HG03095 (cell line): ENCODE measurements around the gene NCOA6.
"Not testable (repeated sequence)": the region's sequence is repeated elsewhere in the genome, so short reads cannot be mapped to it uniquely, and the experiment has no call there.

ENCODE experiments used
- ATAC-seq: cut with Tn5 transposase; IDR thresholded peaks from one replicate; pipeline ENCODE4 v1.9.1; 2021; ENCODE audit warnings: moderate library complexity; ENCODE audit not compliant: unreplicated experiment

The NCOA6 gene

DNA sequence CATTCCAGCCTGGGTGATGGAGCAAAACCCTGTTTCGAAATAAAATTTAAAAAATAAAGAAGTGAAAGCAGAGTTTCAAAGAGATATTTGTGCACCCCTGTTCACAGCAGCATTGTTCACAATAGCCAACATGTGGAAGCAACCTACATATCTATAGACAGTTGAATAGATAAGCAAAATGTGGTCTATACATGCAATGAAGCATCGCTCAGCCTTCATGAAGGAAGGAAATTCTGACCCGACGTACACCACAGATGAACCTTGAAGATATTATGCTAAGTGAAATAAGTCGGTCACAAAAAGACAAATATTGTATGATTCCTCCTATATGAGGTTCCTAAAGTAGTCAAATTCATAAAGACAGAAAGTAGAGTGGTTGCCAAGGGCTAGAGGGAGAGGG, 6.5 kb upstream of the NCOA6 start:
- no peak for ATAC-seq

DNA sequence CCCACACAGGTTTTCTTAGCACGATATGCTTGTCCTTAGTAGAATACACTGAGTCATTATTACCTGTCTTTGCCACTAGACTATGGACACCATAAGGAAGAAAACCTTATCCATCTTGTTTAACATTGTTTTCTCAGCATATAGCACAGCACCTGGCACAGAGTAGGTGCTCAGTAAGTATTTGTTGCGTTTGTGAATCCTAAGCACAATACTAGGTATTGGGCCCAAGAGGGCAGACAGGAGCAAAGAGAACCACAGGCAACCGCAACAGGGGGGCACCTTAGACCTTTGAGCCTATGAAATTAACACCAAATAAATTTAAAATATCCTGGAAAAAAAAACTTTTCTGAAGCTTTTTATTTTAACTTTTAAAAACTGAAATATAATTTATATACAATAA, 3.7 kb upstream of the NCOA6 start:
- no peak for ATAC-seq

DNA sequence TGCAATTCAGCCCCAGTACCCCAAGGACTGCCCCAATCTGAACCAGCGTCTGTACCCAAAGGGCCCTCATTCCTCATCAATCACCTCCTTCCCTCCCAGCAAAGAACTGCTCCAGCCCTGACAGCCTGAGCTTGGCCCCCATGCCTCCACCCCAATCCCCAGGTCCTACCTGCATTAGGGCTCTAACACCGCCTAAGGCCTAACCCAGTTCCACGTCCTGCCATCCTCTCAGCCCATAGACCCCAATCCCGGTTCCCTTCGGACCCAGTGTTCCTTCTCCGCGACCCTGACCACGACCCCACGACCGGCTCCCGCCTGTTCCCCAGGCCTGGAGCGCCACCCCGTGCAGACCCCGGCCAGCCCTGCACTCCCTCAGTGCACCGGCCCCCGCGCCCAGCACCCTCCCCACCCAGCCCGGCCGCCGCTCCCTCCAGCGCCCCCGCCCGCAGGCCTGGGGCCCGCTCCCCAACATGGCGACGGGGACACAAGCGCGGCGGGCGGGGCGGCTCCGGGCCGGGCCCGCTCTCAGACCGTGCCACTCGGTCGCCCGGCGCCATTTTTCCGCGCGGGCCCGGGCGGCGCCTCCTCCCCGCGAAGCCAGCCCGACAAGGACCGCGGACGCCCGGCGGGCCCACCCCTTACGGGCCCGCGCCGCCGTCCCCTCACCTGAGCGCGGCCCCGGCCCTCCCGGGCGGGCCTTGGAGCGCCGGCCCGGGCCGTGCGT, 483 bp downstream of the NCOA6 start:
- peak; percentile 69 for ATAC-seq

DNA sequence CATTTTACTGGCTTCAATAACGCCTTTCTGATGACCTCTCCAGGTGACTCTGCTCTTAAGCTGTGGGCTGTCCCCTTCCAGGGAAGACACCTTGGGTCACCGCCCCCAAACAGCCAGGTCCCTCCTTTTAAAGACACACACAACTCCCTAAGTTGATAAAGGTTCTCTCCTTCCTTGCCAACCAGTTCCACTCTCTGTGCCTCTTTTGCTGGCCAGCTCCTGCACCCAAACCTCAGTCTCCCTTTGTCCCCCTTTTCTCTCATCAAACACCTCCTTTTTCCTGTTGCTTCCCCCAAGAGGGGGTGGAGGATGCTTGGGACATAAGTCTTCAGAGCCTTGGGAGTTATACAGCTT, 1.0 kb downstream of the NCOA6 start:
- peak; percentile 57 for ATAC-seq

DNA sequence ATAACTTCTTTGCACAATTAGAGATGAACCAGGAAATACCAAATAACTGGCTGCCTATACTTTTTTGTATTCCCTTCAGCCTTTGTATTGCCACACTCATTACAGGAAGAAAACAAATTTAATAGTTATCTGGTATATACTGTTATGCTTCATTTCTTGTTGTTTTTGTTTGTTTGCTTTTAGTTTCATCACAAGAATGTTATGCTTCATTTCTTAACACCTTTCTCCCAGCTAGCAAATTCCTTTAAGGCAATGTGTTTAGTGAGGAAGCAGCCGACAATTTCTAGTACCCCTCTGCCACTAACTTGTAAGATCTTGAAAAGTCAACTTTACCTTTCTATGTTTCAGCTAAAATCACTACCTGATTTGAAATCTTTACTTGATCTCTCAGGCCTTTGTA, 1.4 kb downstream of the NCOA6 start:
- no peak for ATAC-seq

DNA sequence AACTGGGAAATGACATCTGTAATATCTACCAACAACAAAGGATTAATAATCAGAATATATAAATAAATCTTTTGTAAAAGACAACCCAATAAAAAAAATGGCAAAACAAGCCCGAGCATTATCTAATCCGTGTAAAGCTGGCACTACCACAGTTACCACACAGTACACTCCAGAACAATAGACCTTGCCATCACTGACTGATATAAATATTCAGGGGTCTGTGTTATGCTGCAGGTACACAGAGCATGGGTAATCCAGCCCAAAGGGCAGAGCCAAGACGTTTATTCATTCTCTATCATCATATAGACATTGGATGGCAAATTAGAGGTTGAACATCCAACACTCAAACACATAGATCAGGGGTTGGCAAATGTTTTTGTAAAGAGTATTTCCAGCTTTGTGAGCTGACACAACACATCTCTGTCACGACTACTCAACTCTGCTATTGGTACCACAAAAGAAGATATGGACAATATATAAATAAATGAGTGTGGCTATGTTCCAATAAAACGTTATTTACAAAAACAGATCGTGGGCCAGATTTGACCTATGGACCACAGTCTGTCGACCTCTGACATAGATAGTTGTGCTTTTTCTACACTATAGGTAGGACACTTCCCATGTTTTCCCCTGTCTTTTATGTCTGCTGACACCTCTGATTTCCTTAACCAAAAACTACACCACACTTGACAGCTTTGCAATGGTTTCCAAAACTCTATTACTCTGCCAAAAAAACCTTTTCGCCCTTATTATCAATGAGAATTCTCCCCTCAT, 4.5 kb downstream of the NCOA6 start:
- no peak for ATAC-seq

DNA sequence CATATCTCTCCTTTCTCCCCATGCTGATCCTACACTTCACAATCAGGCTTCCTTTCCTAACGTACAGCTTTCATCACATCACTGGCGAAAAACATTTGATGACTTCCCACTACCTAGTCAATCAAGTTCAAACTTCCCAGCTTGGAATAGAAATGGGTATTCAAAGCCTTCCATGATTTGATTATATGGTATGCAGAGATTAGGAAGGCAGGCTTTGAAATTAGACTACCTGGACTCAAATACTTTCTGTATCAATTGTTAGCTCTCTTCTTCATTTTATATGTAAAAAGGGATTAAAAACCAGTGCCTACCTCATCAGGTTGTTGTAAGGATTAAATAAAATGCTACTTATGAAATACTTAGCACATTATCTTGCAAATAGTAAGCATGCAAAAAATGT, 7.7 kb downstream of the NCOA6 start:
- ATAC-seq, result no peak

DNA sequence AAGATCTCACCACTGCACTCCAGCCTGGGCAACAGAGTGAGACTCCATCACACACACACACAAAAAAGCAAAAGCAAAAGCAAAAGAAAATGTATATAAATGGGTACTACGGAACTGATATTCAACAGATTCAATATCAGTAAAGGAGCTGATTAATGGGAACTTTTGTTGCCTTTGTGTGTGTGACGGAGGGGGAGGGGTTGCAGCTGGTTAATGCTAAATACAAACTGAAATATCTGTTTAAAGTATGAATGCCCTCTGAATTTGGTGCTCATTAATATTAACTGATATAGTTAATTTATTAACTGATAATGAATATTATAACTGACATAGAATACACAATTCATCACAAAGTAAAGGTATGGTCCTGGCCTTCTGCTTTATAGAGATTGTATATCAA, 8.4 kb downstream of the NCOA6 start:
- no peak for ATAC-seq

DNA sequence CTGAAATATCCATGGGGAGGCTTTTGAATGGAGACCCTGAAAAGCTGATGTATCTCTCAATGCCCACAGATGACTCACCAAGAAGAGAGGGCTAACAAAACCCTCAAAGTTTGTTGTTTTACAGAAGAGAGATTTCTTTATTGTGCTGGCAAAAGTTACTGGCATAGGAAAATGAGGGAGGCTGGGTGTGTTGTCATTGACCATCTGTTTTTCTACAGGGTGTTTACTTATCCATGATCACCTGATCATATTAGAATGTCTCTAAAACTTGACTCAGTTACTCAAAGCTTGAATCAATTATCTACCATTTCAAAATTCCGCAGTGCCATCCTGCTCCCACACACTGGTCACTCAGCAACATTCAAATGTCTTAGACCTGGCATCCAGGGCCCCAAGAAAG, 9.8 kb downstream of the NCOA6 start:
- no peak for ATAC-seq

DNA sequence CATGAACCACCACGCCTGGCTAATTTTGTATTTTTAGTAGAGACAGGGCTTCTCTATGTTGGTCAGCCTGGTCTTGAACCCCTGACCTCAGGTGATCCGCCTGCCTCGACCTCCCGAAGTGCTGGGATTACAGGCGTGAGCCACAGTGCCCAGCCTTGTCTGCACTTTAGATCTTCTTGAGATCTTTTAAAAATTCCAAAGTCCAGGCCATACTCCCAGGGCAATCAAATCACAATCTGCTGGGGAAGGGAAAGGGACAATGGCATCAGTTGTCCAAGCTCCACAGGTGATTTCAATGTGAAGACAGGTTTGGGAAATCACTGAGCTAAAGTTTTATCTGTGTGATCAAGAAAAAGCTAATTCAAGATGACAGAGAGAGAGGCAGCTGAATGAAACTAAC, 16.9 kb downstream of the NCOA6 start:
- ATAC-seq, result no peak

DNA sequence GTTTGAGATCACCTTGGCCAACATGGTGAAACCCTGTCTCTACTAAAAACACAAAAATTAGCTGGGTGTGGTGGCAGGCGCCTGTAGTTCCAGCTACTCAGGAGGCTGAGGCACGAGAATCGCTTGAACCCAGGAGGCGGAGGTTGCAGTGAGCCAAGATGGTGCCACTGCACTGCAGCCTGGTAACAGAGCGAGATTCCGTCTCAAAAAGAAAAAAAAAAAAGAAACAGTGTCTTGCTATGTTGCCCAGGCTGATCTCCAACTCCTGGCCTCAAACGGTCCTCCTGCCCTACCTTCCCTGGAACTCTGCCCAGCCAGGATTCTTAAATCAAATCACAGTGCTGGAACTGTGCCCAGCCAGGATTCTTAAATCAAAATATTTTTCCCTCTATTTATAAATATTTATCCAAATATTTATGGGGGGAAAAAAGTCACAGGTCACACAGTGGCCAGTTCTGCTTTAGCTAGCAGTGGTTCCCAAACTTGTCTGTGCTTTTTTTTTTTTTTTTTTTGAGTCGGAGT, 17.4 kb downstream of the NCOA6 start:
- not testable (repeated sequence) for ATAC-seq

DNA sequence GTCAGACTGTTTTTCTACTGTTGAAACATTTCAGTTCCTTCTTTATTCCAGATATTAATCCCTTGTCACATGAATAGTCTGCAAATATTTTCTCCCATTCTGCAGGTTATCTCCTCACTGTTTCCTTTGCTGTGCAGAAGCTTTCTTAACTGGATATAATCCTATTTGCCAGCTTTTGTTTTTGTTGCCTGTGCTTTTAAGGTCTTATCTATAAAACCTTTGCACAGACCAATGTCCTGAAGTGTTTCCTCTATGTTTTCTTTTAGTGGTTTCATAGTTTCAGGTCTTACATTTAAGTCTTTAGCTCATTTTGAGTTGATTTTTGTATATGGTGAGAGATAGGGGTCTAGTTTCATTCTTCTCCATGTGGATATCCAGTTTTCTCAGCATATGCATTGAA, 19.2 kb downstream of the NCOA6 start:
- ATAC-seq, result no peak

DNA sequence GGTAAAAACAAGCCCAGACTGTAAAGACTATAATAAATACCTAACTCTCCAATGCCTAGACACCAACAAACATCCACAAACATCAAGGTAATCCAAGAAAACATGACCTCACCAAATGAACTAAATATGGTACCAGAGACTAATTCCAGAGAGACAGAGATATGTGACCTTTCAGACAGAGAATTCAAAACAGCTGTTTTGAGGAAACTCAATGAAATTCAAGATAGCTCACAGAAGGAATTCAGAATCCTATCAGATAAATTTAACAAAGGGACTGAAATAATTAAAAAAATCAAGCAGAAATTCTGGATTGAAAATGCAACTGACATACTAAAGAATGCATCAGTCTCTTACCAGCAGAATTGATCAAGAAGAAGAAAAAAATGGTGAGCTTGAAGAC, 26.6 kb downstream of the NCOA6 start:
- ATAC-seq, result no peak

DNA sequence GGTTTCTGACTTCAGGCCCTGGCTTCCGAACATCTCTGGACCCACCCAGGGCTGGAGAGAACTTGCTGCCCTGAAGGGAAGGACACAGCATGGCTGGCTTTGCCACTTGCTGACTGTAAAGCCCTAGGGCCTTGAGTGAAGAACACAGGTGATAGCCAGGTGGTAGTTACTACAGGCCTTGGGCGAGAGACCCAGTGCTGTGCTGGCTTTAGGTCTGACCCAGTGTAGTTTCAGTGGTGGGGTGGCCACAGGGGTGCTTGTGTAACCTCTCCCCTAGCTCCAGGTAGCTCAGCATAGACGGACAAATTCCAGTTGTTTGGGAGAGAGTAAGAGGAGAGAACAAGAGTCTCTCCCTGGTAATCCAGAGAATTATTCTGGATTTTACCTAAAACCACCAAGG, 27.1 kb downstream of the NCOA6 start:
- no peak for ATAC-seq

DNA sequence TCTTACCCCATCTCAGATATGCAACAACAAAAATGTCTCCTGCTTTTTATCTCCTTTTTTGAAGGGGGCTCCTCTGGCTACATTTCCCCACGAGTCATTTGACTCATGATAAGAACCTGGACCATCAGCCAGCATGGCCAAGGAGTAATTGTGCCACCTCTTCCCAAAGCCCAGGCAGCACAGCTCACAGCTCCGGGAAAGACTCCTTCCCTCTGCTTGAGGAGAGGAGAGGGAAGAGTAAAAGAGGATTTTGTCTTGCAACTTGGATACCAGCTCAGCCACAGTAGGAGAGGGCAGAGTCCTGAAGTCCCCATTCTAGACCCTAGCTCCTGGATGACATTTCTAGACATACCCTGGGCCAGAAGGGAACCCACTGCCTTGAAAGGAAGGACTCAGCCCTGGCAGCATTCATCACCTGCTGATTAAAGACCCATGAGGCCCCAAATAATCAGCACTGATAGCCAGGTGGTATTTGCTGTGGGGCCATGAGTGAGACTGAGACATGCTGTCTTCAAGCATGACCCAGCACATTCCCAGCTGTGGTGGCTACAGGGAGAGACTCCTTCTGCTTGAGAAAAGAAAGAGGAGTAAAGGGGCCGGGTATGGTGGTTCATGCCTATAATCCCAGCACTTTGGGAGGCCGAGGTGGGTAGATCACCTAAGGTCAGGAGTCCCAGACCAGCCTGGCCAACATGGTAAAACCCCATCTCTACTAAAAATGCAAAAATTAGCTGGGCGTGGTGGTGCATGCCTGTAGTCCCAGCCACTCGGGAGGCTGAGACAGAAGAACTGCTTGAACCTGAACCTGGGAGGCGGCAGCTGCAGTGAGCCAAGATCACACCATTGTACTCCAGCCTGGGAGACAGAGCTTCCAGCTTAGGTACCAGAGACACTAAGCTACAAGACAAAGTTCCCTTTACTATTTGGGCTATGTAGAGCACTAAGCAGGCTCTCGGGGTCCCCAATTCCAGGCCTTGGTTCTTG, 28.1 kb downstream of the NCOA6 start:
- no peak for ATAC-seq

DNA sequence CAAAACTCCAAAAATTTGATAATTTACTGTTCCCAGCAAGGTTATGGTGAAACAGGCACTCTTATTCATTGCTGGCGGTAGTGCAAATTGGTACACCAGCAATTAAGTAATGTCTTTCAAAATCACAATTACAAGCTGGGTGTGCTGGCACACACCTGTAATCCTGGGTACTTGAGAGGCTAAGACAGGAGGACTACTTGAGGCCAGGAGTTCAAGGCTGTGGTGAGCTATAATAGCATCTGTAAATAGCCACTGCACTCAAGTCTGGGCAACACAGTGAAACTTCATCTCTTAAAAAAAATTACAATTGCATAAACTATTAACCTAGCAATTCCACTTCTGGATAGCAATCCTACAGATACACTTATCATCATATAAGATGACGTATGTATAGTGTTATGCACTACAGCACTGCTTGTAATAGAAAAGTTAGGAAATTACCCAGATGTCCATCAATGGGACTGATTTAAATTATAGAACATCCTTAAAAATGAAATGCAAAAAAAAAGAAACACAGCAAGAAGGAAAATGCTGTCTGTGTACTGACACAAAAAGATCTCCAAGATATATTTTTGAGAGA, 31.4 kb downstream of the NCOA6 start:
- no peak for ATAC-seq

DNA sequence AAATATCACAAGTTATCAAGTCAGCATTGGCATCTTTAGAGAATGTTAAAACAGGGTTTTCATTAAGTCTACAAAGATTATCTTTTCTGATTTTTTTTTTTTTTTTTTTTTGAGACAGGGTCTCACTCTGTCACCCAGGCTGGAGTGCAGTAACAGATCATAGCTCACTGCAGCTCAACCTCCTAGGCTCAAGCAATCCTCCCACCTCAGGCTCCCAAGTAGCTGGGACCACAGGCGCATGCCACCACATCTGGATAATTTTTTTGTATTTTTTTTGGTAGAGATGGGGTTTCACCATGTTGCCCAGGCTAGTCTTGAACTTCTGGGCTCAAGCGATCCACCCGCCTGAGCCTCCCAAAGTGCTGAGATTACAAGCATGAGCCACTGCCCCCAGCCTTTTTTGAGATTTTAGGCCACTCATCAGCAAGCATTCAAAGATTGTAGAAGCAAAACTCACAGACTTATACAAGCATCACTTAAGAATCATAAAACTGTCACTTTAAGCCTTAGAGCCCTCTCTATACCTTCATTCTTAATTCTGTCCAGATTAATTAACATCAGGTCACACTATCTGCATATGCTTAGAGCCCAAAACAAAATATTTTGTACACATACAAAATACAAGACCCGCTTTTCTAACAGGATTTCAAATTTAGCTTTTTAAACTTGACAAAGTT, 32.6 kb downstream of the NCOA6 start:
- no peak for ATAC-seq

DNA sequence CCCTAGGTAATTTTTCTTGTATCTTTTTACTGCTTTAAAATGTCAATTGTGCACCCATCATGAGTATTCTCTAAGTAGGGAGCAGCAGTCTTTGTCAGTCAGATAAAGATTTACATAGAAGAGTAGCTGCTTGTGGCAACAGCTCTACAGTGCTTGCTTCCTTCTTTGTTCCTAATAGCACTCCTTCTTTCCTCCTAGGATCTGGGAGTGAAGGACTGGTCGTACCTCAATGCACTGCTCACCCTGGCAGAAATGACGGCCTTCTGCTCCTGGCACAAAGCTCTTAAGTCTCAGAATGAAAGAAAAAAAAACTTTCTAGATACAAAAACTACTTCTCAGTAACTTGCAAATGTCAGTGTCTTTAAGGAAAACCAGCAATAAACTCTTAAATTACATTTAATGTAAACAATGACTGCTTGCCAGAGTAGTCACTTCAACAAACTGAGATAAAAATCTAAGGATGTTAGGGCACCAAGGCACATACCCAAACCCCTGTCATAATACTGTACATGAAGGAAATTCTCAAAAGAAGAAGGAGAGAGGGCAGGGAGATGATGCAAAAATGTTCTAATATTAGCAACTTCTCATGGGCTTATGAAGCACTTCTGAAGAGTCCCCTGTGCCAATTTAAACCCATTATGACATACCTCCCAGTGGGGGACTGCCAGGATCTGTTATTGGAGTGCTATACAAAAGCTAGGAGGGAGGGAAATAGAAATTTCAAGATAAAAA, 34.0 kb downstream of the NCOA6 start:
- no peak for ATAC-seq

DNA sequence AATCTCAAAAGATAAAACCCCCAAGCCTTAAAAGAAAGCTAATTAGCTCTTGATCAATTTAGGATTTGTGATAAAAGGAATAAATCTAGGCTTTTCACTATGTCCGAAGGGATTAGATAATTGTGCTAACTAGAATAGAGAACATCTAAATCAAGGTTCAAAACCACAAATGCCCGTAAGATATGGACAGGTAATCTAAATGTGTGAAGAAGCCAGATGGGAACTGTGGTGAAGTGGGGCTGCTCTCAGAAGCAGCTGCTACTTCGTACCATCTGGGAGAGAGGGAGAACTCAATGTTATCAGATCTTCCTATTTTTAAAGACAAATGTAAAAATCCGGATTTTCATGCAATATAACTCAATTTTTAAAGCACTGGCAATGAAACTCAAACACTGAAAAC, 44.2 kb downstream of the NCOA6 start:
- ATAC-seq, result no peak

DNA sequence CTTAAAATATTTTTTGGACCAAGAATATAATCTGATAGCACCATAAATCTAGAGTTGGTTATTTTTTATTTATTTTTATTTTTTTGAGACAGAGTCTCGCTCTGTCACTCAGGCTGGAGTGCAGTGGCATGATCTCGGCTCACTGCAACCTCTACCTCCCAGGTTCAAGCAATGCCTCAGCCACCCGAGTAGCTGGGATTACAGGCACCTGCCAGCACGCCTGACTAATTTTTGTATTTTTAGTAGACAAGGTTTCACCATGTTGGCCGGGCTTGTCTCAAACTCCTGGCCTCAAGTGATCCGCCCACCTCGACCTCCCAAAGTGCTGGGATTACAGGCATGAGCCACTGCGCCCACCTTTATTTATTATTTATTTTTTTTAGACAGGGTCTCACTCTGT, 45.2 kb downstream of the NCOA6 start:
- ATAC-seq, result not testable (repeated sequence)
